ENCODE data around the gene FBXL7.

Gene FBXL7

DNA sequence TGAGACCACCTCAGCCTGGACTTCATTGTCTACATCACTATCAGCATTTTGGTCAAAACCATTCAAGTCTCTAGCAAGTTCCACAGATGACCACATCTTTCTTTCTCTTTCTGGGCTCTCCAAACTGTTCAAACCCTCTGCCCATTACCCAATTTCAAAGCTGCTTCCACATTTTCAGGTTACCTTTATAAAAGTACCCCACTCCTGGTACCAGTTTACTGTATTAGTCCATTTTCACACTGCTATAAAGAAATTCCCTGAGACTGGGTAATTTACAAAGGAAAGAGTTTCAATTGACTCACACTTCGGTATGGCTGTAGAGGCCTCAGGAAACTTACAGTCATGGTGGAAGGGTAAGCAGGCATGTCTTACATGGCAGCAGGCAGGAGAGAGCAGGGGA, 84.5 kb downstream of the FBXL7 start:
- Histone ChIP-seq H3K36me3 (ENCODE audit: insufficient read depth, low read length) (peaks cover 6% of the 10 kb centered on the region), H3K79me2 (ENCODE audit: insufficient read depth, low read length) (no peaks in the 10 kb centered on the region), H3K4me3 (ENCODE audit: low read depth in 1 of 2, low read length in 2 of 2) (no peak overlapping the region), H2AFZ (ENCODE audit: low read depth, low read length) (no peak overlapping the region), H4K20me1 (ENCODE audit: insufficient read depth, low read length) (no peaks in the 10 kb centered on the region), H3K9ac (ENCODE audit: low read depth, low read length) (no peak overlapping the region), H3K27me3 (ENCODE audit: insufficient read depth, low read length, poor library complexity) (no peaks in the 10 kb centered on the region), H3K4me2 (ENCODE audit: insufficient read depth, low read length) (no peak overlapping the region), H3K27ac (ENCODE audit: low read length) (no peak overlapping the region), H3K9me3 (ENCODE audit: insufficient read depth, low read length, severe bottlenecking) (peaks cover 13% of the 10 kb centered on the region), H3K4me1 (ENCODE audit: insufficient read depth, low read length) (no peaks in the 10 kb centered on the region)
- no peak for ATAC-seq (ENCODE audit: insufficient read depth, low read depth)
- no peak for TF ChIP-seq EZH2 (IDR thresholded peaks at IDR 0.05; ENCODE audit: borderline replicate concordance, low read depth, low read length, severe bottlenecking)
- TF ChIP-seq, protein P1, sequence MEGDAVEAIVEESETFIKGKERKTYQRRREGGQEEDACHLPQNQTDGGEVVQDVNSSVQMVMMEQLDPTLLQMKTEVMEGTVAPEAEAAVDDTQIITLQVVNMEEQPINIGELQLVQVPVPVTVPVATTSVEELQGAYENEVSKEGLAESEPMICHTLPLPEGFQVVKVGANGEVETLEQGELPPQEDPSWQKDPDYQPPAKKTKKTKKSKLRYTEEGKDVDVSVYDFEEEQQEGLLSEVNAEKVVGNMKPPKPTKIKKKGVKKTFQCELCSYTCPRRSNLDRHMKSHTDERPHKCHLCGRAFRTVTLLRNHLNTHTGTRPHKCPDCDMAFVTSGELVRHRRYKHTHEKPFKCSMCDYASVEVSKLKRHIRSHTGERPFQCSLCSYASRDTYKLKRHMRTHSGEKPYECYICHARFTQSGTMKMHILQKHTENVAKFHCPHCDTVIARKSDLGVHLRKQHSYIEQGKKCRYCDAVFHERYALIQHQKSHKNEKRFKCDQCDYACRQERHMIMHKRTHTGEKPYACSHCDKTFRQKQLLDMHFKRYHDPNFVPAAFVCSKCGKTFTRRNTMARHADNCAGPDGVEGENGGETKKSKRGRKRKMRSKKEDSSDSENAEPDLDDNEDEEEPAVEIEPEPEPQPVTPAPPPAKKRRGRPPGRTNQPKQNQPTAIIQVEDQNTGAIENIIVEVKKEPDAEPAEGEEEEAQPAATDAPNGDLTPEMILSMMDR (IDR thresholded peaks at IDR 0.05; ENCODE audit: borderline replicate concordance, extremely low read depth, low read length, poor library complexity, severe bottlenecking): no peak
- DNase-seq: no peak

DNA sequence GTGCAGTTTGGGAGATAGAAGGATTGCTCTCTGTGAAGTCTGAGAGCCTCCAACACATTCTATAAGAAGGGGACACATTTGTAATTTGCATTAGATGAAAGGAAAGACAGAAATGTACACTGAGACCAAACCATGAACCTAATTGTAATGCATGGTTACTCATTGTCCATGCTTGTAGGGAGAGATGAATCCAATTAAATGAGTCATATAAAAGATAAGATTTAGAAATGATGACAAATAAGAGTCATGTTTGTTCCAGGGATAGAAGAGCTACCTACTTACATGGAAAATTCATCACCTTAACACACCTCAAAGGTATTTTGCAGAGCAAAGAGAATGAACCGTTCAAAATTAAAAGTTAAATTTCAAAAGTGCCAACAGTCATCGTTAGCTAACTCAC, 85.1 kb downstream of the FBXL7 start:
- H3K9me3 ChIP-seq (ENCODE audit: insufficient read depth, low read length, severe bottlenecking): peaks cover 13% of the 10 kb centered on the region
- ATAC-seq (ENCODE audit: insufficient read depth, low read depth) (no peak), DNase-seq (no peak)
- no peak overlapping the region for H2AFZ ChIP-seq (ENCODE audit: low read depth, low read length)
- no peaks in the 10 kb centered on the region for H3K79me2 ChIP-seq (ENCODE audit: insufficient read depth, low read length)
- H3K27ac ChIP-seq (ENCODE audit: low read length): no peak overlapping the region
- H3K9ac ChIP-seq (ENCODE audit: low read depth, low read length): no peak overlapping the region
- H3K27me3 ChIP-seq (ENCODE audit: insufficient read depth, low read length, poor library complexity): no peaks in the 10 kb centered on the region
- no peak overlapping the region for H3K4me3 ChIP-seq (ENCODE audit: low read depth in 1 of 2, low read length in 2 of 2)
- H3K36me3 ChIP-seq (ENCODE audit: insufficient read depth, low read length): peaks cover 6% of the 10 kb centered on the region
- no peak overlapping the region for H3K4me2 ChIP-seq (ENCODE audit: insufficient read depth, low read length)
- H3K4me1 ChIP-seq (ENCODE audit: insufficient read depth, low read length): no peaks in the 10 kb centered on the region
- TF ChIP-seq, protein P1 (IDR thresholded peaks at IDR 0.05; ENCODE audit: borderline replicate concordance, extremely low read depth, low read length, poor library complexity, severe bottlenecking): no peak
- TF ChIP-seq EZH2 (IDR thresholded peaks at IDR 0.05; ENCODE audit: borderline replicate concordance, low read depth, low read length, severe bottlenecking): no peak
- no peaks in the 10 kb centered on the region for H4K20me1 ChIP-seq (ENCODE audit: insufficient read depth, low read length)

DNA sequence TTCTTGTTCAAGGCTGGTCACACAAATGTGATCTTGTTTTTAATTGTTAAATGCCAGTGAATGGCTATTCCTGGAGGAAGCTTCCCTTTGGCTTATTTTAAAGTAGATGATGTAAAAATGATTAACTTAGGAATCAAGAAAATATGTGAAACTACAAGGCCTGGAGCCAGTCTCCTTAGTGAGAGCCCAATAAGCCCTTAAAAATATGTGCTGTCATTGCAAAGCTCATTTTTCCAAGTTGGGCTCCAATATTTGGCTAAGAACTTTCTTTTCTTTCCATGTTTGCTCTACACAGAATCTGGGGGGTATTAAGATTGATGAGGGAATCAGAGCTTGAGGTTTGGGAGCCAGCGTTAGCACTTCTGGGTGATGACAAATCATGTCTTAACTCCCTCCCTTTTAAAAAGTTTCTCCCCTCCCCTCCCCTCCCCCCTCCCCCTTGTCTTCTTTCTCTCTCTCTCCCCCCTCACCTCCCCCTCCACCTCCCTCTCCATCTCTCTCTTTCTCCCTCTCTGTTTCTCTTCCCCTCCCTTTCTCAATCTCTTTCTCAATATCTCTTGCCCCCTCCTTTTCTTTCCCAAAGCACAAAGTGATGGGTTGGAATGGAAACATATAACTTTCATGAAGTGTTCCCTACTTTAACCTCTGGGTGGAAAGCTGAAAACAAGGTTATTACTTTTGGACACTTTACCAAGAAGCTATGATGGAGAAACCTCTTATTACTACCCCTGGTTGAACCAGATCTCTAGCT, 86.0 kb downstream of the FBXL7 start:
- TF ChIP-seq, protein P1 (IDR thresholded peaks at IDR 0.05; ENCODE audit: borderline replicate concordance, extremely low read depth, low read length, poor library complexity, severe bottlenecking): no peak
- no peak for TF ChIP-seq EZH2 (IDR thresholded peaks at IDR 0.05; ENCODE audit: borderline replicate concordance, low read depth, low read length, severe bottlenecking)
- Histone ChIP-seq H3K4me2 (ENCODE audit: insufficient read depth, low read length) (no peak overlapping the region), H3K4me3 (ENCODE audit: low read depth in 1 of 2, low read length in 2 of 2) (no peak overlapping the region), H3K36me3 (ENCODE audit: insufficient read depth, low read length) (peaks cover 6% of the 10 kb centered on the region), H3K79me2 (ENCODE audit: insufficient read depth, low read length) (no peaks in the 10 kb centered on the region), H3K4me1 (ENCODE audit: insufficient read depth, low read length) (no peaks in the 10 kb centered on the region), H3K27ac (ENCODE audit: low read length) (no peak overlapping the region), H3K27me3 (ENCODE audit: insufficient read depth, low read length, poor library complexity) (no peaks in the 10 kb centered on the region), H3K9me3 (ENCODE audit: insufficient read depth, low read length, severe bottlenecking) (peaks cover 13% of the 10 kb centered on the region), H4K20me1 (ENCODE audit: insufficient read depth, low read length) (no peaks in the 10 kb centered on the region), H2AFZ (ENCODE audit: low read depth, low read length) (no peak overlapping the region), H3K9ac (ENCODE audit: low read depth, low read length) (no peak overlapping the region)
- no peak for DNase-seq
- no peak for ATAC-seq (ENCODE audit: insufficient read depth, low read depth)

All from DND-41 (cell line).